HG03280 (cell line): Measurements from ENCODE around the gene PPP1R9A.

ENCODE experiments used
- ATAC-seq: cut with Tn5 transposase; IDR thresholded peaks from one replicate; pipeline ENCODE4 v1.9.1; 2021; ENCODE audit warnings: mild to moderate bottlenecking, moderate library complexity; ENCODE audit not compliant: unreplicated experiment

Gene PPP1R9A

DNA sequence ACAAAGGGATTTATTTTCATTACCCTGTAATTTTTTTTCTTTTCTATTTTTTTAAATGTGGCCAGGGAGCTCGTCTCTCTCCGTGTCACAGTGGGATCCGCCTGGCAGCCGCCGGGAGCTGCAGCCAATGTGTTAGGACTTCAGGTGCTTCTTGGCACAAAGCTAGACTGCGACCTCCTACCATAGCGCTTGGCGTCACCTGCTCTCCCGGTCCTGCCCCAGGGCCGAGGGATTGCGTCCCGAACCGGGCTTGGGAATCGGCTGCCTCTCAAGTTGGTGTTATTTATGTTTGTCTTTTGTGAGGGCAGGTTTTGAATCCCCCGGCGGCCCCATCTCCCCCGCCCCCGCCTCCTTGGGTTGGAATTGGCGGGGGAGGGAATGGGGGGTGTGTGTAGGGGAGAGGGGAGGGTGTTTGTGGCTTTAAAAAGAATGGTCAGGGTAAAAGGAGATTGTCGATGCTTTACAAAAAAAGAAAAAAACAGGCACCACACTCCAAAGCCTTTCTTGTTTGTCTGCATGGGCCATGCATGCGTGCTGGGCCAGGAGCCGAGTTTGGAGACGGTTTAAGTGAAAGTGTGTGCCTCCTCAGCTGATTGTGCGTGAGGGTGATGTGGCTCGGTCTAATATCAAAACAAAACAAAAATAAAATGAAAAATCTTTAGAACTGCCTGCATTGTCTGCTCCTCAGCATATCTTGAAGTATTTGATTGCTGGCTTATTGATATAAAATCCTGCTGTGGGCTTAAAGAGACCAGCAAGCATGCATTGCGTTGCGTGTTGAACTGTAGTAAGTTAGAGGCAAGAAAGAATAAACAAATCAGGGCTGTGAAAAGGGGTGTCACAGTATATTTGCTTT lies 1.2 kb downstream of the PPP1R9A start:
- ATAC-seq, result no peak

GRCh38 chr7:94909179-94909466 lies 1.7 kb downstream of the PPP1R9A start:
- ATAC-seq, result no peak

- ATAC-seq, result no peak
These were observed 4.7 kb downstream of the PPP1R9A start for GRCh38 chr7:94912085-94912484.

GRCh38 chr7:94913391-94913790 lies 6.0 kb downstream of the PPP1R9A start:
- ATAC-seq, result no peak

DNA sequence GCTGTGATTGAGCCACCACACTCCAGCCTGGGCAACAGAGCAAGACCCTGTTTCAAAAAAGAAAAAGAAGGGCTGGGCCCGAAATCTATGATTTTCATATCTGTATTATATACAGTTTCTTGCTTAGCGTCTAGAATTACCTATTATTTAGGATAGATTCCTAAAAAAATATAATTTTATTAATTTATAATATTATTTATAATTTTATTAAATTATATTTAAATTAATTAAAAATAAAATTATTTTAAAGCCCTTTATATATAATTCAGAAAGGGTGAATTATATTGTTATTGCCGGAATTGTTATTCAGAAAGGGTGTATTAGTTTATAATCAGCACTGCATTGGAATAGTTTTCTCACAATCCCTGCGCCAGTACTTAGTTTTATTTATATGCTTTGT lies 14.5 kb downstream of the PPP1R9A start:
- ATAC-seq, result no peak

DNA sequence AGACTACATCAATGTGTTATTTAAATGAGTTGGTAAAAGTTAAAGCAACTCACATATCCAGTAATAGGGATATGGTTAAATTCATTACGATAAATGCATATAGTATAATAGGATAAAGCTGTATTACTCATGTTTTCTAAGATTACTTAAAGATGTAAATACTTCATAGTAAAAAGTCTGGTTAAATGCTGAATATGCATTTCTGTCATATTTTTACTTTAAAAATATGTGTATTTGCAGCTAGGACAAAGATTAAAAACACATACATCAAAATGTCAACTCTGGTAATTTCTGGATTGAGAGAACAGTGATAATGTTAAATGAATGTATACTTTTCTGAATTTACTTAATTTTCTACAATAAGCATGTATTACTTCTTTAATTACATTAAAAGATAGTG lies 15.1 kb downstream of the PPP1R9A start:
- no peak for ATAC-seq

- ATAC-seq, result no peak
These were observed 16.0 kb downstream of the PPP1R9A start for GRCh38 chr7:94923412-94923811.

DNA sequence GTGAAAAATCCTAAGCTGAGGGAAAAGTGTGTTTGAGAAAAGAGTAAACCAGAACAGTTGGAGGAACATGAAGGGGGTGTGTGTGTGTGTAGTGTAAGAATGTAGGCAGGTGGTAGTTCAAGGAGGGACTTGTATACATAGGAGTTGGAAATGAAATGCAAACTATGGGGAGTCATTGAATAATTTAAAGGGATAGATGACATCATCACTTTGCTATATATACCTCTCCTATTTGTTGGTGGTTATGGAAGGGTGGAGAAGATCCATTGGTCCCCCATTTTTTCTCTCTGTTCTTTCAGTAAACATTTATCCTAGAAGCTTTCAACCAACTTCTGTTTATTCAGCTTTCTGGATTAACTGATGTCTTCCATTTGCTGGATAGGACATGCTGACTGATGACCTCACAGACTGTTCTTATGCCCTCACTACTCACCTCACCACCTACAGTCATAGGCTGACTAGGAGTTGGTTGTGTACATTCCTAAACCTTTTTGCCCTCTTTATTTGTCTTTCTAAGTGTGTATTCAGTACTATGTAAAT lies 20.8 kb downstream of the PPP1R9A start:
- no peak for ATAC-seq

- no peak for ATAC-seq
These were observed 26.0 kb downstream of the PPP1R9A start for GRCh38 chr7:94933256-94933990.

DNA sequence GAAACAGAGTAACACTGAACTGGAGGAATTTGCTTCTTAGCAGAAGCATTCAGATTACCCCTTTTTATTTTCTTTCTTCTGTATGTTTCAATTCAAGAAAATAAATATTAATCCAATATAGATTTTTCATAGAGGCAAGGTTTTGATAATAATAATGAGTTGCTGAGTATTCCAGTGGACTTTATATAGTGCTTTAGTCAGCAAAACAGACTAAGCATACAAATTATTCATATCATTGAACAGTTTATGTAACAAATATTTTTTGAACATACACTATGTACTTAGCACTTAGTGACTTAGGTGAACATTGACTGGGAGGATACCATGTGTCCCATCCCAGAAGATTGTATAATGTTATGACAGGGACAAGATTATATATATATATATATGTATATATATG lies 32.0 kb downstream of the PPP1R9A start:
- ATAC-seq, result no peak

- no peak for ATAC-seq
These were observed 32.8 kb downstream of the PPP1R9A start for GRCh38 chr7:94940241-94940640.

GRCh38 chr7:94941844-94942632 lies 34.6 kb downstream of the PPP1R9A start:
- ATAC-seq, result no peak

GRCh38 chr7:94943134-94943533 lies 35.7 kb downstream of the PPP1R9A start:
- no peak for ATAC-seq

GRCh38 chr7:94949532-94949931 lies 42.1 kb downstream of the PPP1R9A start:
- ATAC-seq, result no peak

DNA sequence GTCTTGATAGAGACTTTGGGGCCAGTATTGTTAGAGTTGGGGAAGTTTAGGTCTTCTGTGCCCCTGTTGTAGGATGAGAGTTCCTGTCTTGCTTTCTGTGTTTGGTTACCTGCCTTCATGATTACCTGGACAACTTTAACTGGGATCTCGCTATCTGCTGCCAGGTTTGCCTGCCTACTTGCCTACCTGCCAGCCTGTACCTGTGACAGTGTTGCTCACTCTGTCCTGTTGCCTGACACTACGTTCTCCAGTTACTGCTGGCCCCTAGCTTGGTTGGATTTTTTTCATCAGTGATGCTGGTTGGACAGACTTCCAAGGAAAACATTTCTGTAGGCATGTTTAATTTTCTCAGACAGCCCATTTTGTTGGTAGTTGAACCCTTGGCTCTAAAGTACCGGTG lies 48.4 kb downstream of the PPP1R9A start:
- no peak for ATAC-seq

- no peak for ATAC-seq
These were observed 49.7 kb downstream of the PPP1R9A start for GRCh38 chr7:94957061-94957460.

- no peak for ATAC-seq
These were observed 55.3 kb downstream of the PPP1R9A start for GRCh38 chr7:94962661-94963060.

DNA sequence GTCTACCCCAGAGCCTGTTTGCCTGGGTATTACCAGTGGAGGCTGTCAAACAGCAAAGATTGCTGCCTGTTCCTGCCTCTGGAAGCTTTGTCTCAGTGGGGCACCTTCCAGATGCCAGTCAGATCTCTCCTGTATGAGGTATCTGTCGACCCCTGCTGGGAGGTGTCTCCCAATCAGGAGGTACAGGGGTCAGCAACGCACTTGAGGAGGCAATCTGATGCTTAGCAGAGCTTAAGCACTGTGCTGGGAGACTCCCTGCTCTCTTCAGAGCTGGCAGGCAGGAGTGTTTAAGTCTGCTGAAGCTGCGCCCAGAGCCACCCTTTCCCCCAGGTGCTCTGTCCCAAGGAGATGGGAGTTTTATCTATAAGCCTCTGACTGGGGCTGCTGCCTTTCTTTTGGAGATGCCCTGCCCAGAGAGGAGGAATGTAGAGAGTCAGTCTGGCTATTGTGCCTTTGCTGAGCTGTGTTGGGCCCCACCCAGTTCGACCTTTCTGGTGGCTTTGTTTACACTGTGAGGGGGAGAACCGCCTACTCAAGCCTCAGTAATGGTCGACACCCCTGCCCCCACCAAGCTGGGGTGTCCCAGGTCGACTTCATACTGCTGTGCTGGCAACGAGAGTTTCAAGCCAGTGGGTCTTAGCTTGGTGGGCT lies 62.2 kb downstream of the PPP1R9A start:
- no peak for ATAC-seq

GRCh38 chr7:94970085-94970576 lies 62.7 kb downstream of the PPP1R9A start:
- ATAC-seq, result no peak

- ATAC-seq, result no peak
These were observed 63.9 kb downstream of the PPP1R9A start for GRCh38 chr7:94971051-94971867.
